Forelimb muscle (tissue), 1 donor: Measurements from ENCODE around the gene SYNGR3. TPM values are rescaled to one million over a fixed set of nuclear protein-coding genes. Genes with fewer than 3 reads are reported as not detected.
A peak's percentile ranks its signal among the peaks of the same experiment; 100 is the strongest.
"Not testable (repeated sequence)": the region's sequence is repeated elsewhere in the genome, so short reads cannot be mapped to it uniquely, and the experiment has no call there.

ENCODE experiments used
- DNase-seq: peaks from one replicate; pipeline ENCODE4 v3.0.0-alpha.2; 2013; ENCODE audit warnings: low read depth
- polyA plus RNA-seq: library from polyadenylated mRNA; unstranded; fragments of 120-200 nt; gene quantifications from one replicate; pipeline ENCODE4 v1.2.1, GENCODE V29; 2013; ENCODE audit not compliant: insufficient read length

The SYNGR3 gene, protein sequence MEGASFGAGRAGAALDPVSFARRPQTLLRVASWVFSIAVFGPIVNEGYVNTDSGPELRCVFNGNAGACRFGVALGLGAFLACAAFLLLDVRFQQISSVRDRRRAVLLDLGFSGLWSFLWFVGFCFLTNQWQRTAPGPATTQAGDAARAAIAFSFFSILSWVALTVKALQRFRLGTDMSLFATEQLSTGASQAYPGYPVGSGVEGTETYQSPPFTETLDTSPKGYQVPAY
- 1.4 TPM for polyA plus RNA-seq

DNA sequence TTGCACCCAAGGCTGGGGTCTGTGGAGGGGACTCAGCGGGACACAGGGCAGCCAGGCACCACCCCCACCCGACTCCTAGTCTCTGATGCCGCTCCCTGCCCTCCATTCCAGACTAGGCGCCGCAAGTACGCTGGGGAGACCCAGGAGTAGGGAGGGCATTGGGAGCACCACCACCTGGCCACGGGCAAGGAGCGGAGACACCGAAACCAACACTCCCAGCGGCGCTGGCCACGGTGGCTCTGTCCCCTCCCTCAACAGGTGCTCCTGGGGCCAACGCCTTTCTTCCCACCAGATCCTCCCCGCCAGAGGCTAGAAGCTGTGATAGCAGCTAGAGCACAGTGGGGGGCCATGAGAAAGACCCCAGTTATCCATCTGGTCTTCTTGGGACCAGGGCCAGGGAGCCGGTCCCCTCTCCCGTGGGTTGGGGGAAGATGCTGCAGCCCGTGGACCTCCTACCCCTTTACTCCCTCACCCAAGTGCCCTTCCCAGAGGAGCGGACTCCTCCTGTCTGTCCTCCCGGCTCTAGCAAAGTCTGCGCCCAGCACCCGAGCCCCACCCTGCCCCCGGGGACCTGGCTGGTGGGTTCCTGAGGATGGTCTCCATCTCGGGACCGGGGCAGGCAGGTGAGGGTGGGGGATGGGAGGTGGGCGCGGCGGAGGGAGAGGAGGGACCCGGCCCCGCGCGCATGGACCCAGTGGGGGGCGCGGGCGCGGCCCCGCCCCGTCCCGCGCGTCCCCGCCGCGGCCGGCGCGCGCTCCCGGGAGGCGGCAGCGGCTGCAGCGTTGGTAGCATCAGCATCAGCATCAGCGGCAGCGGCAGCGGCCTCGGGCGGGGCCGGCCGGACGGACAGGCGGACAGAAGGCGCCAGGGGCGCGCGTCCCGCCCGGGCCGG is at the start of gene SYNGR3:
Gene SYNGR3, plus strand, starts transcription at position 762 of the 892 bp plus-strand sequence. CDS start 133 bp downstream, outside the sequence.
- DNase-seq, result no peak

DNA sequence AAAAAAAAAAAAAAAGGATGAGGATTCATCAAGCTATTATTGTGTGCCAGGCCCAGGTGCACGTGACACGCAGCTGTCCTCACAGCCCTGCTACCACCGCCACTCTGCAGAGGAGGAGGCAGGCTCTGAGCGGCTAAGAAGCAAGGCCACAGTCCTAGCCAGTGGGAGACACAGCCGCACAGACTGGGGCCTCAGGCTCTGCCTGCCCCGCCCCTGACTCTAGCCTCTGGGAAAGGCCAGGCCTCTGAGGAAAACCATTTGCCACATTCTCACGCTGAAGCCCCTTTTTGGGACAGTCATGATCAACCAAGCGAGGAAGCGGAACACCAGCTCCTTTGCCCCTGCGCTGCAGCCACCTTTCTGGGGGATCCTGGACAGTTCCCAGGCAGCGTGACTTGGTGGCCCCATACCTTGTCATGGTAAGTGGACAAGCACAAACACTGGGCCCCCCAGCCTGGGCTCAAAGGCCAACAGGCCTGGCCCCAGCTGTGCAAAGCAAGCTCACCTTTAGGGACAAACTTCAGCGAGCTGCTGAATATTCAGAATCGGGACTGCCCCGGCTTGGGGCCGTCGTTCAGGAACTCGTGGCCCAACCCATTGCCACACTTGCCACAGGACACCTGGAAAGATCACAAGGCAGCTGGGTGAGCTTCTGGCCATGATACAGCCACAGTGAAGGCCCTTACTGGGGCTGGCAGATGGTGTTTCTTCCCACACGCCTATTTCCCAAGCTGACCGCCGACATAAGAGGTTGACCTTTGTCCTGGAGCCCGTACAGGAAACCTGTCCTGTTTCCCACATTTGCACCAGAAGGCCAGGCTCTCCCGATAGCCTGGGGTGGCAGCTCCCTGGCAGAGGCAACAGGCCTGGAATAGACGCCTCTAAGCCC is 49.3 kb upstream of the SYNGR3 start:
- no peak for DNase-seq

DNA sequence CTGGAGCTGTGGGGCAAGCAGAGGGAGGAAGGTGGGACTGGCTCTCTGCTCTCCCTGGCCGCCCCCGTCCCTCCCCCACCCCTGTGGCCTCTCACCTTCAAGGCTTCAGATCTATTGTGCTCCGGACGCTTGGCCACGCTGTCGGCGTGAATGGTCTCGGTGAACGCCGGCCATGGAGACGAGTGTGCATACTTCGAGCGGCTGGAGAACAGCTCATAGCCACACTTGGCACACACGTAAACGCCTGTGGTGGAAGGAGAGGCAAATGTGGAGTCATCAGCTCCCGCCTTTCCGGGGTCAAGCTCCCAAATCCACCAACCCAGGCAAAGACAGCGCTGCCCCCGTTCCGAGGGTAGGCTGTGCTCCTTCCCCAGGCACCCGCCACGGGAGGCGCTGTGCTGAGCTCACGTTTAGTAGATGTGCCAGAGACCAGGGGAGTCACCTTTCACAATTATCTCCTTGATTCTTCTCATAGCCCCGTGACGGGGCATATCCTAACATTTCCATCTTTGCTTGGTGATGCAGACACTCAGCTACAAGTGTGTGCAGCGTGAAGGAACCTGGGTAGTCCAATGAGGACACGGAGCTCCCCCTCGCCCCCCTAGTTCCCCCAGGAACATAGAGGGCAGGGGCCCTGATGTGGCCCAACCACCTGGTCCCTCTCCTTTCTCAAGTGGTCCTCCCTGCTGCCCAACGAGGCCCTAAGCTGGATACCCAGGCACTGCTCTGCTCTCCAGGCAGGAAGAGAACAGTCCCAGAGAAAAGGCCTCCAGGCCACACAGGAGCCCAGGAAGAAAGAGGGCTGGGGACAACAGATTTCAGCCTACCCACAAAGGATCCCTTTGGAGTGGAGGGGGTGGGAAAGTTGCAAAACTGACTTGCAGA is 48.4 kb upstream of the SYNGR3 start:
- no peak for DNase-seq

DNA sequence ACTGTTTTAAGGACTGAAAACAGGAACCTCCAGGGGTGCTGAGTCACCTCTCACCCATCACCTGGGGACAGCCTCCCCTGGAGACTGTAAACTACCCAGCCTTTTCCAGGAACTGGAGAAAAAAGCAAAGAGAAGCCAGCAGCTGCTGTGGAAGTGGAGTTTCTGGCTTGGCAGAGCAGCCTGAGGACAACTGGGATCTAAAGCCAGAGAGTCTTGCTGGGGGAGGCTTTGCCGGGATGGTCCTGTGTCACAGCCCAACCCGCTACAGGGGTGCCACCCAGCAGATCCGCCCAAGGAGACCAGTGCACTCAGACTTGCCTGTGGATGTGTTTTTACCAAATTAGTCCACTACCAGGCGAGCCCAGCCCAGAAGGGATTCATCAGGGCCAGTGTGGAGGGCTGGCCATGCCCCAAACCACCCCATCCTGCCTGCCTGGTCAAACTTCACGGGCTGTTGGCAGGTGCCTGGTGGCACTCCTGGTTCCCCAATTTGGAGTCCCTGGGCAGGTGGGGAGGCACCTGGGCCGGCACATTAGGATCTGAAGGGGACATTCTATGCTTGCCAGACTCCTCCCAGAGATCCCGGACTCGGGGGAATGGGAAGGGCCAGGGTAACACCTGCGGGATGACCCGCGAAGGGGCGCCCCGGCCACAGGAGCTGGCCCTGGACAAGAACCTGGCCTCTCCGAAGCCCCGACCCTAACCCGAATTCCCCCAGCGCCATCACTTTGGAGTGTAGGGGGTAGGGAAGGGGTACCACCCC is 47.5 kb upstream of the SYNGR3 start:
- DNase-seq, result no peak

DNA sequence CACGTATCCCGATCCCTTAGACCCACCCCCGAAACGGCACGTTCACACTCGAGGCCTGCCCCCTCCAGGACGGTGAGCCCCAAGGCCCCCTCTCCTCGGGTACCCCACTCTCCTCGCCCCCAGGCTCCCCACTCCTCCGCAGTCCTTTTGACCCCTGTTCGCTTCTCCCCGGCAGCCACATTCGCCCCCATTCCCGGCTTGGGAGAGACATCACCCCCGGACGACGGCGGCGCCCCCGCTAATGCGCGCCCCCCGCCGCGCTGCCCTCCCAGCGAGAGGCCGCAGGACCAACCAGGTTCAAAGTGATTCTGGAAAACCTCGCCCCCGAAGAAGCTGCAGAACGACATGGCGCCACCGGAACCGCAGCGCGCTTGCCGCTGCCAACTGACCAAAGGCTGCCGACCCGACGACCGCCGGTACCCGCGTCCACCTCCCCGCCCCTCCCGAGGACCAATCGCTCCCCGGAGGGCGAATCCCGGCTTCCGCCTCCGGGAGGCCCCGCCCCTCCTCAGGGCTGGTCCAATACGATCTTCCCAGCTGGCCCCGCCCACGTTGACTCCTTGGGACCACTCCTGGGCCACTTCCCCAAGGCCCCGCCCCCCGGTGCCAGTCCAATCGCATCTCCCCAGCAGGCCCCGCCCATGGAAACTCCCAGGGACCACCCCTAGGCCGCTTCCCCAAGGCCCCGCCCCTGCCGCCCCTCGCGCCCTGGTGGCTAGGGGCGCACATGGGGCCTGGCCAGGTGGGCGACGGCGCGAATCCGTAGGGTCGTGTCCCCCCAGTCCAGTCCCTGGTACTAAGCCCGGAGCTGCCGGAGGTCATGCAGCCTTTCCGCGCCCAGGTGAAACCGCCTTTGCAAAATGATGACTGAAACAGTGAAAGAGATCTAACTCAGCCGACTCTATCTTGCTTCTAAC is 46.7 kb upstream of the SYNGR3 start, which contains the start of gene MSRB1:
Gene MSRB1, minus strand, starts transcription at position 390 of the 917 bp plus-strand sequence. Its CDS starts 43 bp downstream, at position 347.
- peak; percentile 89 for DNase-seq

DNA sequence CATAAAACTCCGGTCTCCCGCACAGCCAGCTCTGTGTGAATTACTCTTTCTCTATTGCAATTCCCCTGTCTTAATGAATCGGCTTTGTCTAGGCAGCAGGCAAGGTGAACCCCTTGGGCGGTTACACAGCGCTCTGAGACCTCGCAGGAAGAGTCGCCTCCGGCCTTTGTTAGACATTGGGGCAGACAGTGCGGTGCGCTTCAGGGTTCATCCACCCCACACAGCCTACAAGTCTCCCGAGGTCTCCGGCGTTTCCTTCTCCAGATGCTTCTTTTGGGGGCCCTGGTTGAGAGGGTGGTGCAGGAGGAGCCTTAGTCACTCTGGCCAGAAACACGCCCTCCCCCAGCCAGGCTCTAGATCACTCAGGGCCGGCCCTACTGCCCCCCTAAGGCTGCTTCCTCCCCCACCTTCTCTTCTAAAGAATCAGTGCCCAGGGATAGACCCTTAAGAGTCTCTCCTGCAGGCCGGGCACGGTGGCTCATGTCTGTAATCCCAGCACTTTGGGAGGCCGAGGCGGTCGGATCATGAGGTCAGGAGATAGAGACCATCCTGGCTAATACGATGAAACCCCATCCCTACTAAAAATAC is 45.1 kb upstream of the SYNGR3 start:
- DNase-seq, result no peak

DNA sequence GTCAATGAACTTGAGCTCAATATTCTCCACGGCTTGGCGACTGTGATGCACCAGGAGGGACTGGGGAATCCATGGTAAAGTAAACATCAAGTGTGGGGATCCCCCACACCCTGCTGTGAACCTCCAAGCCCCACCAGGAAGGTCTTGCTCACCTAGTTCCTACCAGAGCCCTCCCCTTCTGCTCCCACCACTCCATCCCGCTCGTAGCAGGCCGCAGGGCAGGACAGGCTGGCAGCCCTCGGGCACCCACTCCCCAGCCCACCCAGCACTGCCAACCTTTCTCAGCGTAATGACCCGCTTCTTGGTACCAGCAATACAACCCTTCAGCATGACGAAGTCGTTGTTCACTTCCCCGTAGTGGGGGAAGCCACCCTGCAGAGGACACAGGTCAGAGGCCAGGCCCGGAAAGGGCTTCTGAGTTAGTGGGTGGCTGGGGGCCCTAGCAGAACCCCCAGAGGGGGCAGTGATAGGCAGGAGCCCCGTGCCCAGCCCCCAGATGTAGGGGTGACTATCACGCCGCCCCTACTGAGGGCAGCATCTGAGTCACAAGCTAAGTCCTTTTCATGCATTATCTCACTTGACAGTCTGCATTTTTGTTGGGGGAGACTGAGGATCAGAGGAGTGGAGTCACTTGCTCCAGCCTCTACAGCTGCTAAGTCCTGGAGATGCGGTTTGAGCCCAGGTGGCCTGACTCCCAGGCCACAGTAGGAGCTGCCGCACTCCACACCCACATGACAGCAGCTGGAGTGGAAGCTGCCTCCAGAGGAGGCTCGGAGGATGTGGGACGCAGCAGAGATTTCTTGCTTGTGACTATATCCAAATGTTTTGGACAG is 44.0 kb upstream of the SYNGR3 start:
- no peak for DNase-seq

DNA sequence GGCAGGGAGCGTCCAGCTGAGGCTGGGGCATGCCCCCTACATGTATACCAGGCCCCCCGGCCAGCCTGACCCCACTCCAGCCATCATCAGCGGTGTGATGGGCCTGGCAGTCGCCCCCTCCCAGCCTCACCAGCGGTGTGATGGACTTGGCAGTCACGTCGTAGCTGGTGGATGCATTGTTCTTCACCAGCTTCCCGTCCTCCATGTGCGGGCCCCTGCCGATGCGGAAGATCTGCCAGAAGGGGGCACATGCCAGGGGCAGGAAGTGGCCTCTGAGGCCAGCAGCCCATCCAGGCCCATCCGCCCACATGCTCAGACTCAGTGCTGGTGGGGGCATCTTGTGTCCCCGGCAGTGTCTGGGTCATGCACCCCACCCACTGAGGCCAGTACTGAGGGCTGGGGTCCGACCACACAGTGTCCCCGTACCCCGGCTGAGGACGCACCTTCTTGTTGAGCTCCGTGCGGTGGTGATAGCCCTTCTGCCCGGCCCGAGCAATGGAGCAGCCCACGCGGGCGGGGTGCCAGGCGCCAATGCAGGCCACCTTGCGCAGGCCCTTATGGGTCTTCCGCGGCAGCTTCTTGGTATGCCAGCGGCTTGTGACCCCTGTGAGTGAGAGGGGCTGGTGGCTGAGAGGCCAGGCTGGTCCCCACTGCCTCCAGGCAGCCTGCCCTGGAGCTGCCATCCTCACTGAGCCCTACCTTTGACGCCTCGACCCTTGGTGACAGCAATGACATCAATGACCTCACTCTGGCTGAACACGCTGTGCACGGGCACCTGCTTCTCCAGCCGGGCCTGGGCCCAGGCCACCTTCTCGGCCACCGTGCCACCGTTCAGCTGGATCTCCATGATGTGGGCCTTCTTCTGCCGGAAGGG is 43.0 kb upstream of the SYNGR3 start:
- no peak for DNase-seq

DNA sequence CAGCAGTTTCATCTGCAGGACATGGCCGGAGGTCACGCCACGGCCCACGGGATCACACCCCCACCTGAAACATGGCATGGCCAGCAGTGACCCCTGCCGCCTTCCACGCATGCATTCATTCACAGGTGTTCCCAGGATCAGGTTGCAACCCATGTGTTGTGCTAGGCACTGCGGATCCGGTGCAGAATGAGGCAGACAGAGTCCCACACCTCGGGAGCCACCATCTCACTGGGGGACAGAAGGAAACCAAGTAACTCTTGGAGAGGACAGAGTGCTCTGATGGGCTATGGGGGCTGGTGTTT is 42.5 kb upstream of the SYNGR3 start:
- no peak for DNase-seq

DNA sequence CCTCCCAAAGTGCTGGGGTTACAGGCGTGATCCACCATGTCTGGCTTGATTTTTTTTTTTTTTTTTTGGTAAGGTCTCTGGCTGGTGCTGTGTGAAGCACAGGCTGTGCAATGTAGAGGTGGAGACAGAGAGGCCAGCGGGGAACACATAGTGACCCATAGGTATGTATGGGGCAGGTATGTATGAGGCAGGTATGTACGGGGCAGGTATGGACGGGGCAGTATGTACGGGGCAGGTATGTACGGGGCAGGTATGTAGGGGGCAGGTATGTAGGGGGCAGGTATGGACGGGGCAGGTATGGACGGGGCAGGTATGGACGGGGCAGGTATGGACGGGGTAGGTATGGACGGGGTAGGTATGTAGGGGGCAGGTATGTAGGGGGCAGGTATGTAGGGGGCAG is 40.3 kb upstream of the SYNGR3 start:
- DNase-seq, result no peak

DNA sequence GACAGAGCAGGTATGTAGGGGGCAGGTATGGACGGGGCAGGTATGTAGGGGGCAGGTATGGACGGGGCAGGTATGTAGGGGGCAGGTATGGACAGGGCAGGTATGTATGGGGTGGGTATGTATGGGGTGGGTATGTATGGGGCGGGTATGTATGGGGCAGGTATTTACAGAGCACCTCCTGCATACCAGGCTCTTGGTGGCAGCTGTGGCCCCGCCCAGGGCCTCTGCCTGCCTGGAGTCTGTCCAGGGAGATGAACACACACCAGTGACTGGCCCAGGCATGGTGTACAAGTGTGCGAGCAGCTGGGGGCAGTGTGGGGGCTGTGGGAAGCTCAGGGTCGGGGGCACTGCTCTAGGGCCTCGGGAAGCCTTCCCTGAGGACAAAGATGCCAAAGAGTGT is 39.7 kb upstream of the SYNGR3 start:
- no peak for DNase-seq

DNA sequence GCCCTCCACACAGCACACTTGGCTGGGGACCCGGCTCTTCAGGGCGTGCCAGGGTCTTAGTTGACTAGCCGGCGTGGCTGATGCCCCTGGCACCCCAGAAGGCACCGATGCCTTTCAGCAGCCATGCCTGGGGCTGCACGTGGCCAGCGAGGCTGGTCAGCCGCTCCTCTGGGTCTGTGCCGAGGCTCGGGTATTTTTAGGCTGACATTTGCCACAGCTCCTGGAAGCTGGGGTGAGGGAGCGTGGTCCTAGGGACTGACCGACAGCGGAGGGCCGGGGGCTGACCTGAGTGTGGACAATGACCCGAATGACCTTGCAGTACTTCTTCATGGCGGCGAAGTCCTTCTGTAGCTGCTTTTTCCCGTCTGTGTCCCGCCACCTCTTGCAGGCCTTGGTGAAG is 39.2 kb upstream of the SYNGR3 start:
- no peak for DNase-seq

DNA sequence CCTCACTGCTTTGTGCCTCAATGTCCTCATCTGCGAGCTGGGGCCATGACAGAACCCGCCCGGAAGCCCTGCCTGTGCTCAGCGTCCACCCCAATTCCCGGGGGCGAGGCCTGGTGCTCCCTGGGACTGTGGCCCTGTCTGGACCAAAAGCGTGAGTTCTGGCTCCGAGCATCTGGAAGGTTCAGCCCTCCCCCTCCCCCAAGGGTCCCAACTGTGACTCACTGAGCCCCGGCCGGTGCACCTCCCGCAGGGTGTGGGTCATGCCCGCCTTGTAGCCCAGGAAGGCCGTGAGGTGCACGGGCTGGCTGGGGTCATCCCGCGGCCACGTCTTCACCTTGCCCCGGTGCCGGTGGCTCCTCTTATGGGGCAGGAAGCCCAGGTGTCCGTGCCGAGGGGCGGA is 36.0 kb upstream of the SYNGR3 start:
- DNase-seq, result no peak

DNA sequence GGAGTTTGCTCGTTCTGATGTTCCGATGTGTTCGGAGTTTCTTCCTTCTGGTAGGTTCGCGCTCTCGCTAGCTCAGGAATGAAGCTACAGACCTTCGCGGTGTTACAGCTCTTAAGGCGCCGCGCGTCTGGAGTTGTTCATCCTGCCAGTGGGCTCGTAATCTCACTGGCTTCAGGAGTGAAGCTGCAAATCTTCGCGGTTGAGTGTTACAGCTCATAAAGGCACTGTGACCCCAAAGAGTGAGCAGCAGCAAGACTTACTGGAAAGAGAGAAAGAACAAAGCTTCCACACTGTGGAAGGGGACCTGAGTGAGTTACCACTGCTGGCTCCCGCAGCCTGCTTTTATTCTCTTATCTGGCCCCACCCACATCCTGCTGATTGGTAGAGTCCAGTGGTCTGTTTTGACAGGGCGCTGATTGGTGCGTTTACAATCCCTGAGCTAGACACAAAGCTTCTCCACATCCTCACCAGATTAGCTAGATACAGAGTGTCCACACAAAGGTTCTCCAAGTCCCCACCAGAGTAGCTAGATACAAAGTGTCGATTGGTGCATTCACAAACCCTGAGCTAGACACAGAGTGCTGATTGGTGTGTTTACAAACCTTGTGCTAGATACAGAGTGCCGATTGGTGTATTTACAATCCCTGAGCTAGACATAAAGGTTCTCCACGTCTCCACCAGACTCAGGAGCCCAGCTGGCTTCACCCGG is 32.2 kb upstream of the SYNGR3 start:
- DNase-seq, result not testable (repeated sequence)

DNA sequence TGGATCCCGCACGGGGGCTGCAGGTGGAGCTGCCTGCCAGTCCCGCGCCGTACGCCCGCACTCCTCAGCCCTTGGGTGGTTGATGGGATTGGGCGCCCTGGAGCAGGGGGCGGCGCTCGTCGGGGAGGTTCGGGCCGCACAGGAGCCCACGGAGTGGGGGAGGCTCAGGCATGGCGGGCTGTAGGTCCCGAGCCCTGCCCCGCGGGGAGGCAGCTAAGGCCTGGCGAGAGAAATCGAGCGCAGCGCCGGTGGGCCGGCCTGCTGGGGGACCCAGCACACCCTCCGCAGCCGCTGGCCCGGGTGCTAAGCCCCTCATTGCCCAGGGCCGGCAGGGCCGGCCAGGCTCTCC is 31.7 kb upstream of the SYNGR3 start:
- not testable (repeated sequence) for DNase-seq

DNA sequence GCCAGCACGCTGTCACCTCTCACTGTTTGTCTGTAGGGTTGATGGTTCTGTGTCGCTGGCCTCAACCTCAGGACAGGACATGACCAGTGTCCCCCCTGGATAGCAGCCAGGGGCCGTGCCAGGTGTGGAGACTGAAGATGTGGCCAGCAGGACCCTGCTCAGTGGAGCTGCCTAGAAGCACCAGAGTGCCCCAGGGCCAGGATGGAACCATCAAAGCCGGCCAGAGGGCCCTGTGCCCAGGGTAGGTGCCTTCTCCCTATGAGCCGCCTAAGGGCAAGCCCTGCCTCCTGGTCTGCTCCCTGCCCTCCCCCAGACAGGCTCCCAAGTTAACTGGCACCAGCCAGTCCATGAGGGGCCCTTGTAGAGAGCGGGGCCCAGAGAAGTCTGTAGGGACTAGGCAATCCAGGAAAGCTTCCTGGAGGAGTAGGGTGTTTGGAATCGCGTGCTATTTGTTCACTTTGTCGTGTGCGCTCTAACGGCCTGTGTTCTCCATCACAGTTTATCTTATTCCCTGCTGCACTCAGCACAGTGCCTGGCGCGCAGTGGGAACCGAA is 31.0 kb upstream of the SYNGR3 start:
- no peak for DNase-seq
